ENCODE results near the gene RIMOC1.
A peak's percentile ranks its signal among the peaks of the same experiment; 100 is the strongest.

The RIMOC1 gene

DNA sequence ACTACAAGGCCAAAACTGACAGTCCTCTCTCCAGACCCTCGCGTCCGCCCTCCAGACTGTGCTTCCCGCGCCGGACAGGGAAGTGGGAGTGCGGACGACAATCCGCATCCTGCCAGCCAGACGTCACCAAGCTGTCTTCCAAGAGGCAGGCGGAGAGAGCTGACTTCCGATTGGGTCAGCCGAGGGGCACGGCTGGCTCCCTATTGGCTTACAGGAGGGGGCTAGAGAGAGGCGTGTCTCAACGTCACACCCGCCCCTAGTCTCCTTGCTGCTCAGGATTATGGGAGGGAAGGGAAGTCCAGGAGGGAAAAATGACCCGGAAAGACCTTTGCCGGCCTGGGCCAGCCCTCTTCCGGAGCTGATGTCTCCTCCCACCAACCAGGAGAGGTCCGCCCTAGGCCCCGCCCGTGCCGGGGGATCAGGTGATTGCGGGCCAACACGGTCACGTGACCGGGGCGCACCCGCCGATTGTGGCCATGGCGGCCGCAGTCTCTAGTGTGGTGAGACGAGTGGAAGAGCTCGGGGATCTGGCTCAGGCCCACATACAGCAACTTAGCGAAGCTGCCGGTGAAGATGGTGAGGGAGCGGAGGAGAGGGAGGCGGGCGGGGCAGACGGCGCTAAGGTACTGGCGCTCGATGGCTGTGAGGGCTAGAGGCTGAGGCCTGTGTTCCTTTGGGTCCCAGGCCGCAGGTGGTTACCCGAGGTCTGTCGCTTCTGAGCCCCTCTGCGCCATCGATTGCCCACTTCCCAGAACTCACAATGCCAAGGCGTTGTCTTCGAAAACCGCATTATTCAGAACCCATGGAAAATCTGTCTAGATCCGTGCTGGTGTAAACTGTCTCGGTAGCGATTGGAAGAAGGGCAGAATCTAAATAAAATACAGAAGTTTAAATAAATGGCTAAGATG is at the start of gene RIMOC1:
Gene RIMOC1 (plus strand): TSS at position 453 of the 908 bp plus-strand sequence. CDS start 24 bp downstream, at position 477.
- DNase-seq: peak; percentile 99

- peak; percentile 85 for DNase-seq
Measured at GRCh38 chr5:41856644-41857491, 47.3 kb upstream of the RIMOC1 start.

DNA sequence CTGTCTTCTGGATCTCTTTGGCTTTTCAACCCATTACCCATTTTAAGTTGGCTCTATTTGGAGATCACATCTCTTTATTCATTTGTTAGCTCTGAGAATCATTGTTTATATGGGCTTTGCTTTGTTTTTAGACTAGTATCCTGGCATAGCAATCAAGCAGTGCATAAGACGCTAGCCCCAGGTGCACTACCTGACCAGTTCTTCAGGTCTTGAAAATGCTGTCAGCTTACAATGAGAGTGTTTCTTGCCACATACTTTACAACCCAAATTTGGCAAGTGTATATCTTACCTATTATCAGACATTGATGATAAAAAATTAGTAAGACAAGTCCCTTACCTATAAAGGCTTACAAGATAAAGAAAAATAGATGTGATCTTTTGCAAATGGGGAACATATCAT is 46.2 kb upstream of the RIMOC1 start:
- no peak for DNase-seq

DNA sequence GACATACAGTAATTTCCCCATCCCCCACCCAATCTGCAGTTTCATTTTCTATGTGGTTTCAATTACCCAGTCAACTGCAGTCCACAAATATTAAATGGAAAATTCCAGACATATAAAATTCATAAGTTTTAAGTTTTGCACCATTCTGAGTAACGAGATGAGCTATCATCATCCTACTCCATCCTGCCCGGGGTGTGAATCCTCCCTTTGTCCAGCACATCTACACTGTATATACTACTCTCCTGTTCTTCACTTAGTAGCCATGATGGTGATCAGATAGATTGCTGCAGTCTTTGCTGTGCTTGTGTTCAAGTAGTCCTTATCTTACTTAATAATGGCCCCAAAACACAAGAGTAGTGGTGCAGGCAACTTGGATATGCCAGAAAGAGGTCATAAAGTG is 45.3 kb upstream of the RIMOC1 start:
- no peak for DNase-seq

DNA sequence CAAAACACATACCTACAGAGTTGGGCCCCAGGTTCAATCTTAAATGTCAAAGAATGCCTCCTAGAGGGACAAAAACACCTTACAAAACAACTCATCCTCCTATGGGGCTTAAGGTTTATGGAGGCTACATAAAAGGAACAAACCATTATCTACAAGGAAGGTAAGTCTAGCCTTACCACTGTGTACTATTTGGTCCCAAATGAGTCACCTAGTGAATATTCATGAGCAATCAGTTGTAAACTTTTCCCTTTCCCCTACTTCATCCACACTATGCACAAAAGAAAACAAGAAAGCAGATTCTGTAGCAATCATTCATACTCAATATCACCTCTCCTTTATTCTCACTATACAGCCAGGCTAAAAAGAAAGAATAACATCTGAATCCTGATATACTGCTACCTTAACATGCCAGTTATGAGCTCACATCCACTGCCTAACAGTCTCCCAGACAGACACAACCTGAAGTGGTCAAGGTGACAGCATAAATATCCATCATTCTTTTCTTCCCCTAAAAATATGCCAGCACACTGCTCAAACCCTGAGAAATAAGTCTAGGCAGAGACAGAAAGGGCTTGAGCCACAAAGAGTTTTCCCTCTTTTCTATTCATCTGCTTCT is 40.2 kb upstream of the RIMOC1 start:
- DNase-seq: no peak

DNA sequence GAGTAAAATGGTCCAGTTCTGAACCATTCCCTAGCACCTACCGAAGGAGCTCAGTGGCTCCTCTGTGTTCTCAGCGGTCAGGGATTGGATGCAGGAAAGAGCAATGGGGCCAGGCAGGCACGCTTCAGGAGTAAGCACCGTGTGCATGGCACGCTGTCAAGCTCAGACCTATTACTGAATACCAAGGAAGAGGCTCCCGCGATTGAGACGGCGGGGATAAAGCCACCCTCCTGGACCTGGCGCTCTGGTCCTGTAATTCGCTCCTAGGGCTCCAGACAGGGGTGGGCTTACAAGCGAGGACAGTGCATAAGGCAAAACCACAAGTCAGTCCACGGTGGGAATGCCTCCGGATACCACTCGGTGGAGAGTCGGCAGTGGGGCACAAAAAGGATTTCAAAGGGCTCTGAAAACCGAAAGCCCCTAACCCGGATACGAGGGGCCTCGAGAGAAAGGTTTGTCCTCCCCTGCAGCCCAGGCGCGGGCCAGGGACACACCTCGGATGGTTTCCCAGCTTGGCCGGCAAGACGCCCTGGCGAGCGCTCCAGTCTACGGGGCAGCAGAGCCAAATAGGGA is 34.9 kb upstream of the RIMOC1 start:
- DNase-seq: no peak

GRCh38 chr5:41869724-41870626 is 34.2 kb upstream of the RIMOC1 start, which contains the start of gene OXCT1:
OXCT1 (minus strand) TSS chr5:41870425; CDS start chr5:41870358, 67 bp downstream.
- peak; percentile 83 for DNase-seq

DNA sequence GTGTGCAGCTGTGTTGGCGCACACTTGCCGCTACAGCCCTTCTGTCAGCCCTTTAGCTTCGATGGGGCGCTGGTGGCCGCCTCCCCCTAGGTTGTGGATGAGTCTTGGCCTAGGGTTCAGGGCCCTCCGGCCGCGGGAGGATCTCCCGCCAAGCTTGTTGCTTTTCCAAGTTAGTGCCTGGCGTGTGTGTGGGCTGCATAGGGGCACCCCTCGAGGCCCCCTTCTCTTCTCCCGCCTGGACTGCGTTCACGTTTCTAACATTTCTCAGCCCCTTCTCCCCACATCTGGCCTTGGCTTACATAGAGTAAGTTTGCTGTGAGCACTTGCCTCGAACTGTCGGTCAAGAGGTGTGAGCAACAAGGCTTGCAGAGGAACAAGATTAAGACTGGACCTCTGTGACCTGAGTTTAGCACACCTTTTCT is 33.5 kb upstream of the RIMOC1 start:
- DNase-seq: no peak

- DNase-seq: no peak
Measured at GRCh38 chr5:41871852-41872251, 32.3 kb upstream of the RIMOC1 start.

DNA sequence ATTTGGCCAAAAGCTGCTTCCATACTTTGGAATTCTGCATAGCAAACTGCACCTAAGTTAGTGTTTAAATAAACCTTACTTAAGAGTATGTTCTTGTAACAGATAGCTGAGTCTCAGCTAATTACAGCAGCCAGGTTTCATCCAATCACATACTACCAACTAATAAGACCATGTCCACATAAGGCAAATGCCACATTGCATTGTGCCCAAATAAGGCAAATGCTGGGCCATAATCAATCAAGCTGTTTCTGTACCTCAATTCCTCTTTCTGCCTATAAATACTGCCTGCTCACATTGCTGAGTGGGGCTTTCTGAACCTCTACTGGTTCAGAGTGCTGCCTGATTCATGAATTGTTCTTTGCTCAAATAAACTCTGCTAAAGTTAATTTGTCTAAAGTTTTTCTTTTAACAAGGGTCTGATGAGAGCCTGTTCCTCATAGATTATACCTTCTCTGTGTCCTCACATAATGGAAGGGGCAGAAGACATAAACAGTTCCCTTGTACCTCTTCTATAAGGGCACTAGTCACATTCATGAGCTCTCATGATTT is 29.6 kb upstream of the RIMOC1 start:
- no peak for DNase-seq

DNA sequence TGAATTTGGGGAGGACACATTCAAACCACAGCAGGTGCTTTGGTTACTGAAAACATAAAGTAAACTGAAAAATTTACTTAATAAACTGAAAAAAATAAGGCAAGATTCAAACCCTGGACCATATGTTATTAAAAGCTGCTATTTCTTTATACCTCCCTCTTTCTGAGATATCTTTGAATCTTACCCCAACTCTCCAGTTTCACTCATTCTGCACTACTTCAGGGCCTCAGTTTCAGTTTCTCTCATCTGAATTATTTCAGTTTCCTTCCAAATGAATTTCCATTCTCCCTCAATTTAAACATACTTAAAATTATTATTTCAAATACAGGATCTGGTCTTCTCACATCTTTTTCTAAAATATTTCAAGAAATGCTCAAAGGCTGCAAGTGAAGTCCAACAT is 29.0 kb upstream of the RIMOC1 start:
- no peak for DNase-seq

- no peak for DNase-seq
Measured at GRCh38 chr5:41876678-41877077, 27.5 kb upstream of the RIMOC1 start.

GRCh38 chr5:41877408-41877807 is 26.7 kb upstream of the RIMOC1 start:
- no peak for DNase-seq

GRCh38 chr5:41878173-41878572 is 26.0 kb upstream of the RIMOC1 start:
- DNase-seq: no peak

DNA sequence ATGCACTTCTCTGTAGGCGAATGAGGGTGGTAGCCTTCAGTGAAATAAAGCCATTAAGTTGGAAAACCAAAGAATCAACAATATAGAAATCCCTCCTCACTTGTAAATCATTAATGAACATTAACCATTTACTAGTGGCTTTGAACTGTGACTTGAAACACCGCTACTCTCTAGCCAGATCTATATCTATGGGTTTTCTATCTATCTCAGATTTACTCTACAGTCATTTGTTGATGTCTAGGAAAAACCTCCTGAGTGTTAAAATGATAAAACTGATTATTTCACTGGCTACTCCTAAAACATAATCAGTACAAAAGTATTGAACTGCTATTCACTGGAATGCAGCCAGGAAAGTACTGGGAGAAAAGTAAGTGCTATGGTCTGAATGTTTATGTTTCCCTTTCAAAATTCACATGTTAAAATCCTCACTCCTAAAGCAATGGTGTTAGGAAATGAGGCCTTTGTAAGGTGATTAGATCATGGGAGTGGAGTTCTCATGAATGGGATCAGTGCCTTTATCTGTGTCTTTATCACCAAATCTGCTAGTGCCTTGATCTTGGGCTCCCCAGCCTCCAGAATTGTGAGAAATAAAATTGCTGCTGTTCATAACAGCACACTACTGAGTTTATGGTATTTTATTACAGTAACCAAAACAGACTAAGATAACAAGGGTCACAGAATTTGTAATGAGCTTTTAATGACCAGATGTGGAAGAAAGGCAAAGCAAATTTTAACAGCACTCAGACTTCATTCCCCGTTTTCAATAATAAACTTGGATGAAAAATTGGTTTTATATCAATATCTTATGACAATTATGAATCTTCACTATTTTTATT is 25.3 kb upstream of the RIMOC1 start:
- DNase-seq: no peak

DNA sequence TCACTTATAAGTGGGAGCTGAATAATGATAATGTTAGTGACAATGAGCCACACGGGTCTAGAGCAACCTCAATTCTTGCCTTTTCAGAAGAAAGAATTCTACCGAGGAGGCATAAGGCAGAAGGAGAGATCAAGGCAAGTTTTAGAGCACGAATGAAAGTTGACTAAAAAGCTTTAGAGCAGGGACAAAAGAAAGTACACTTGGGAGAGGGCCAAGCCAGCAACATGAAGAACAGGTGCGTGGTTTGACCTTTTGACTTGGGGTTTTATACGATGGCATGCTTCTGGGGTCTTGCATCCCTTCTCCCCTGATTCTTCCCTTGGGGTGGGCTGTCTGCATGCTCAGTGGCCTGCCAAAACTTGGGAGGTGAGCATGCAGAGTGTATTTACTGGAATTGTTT is 21.4 kb upstream of the RIMOC1 start:
- no peak for DNase-seq

DNA sequence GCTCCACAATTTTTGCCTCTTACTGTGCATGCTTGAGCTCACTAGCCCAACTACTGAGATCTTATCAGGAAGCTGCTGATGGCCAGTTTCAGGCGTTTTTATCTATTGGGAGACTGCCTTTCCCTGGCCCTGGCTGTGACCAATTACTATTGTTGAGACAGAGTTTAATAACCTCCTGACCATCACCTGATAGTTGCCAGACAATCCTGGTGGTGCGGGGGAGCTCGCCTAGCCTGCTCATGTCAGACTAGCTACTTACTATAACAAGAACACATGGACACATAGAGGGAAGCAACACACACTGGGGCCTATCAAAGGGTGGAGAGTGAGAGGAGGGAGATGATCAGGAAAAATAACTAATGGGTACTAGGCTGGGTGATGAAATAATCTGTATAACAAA is 20.9 kb upstream of the RIMOC1 start:
- DNase-seq: no peak

DNA sequence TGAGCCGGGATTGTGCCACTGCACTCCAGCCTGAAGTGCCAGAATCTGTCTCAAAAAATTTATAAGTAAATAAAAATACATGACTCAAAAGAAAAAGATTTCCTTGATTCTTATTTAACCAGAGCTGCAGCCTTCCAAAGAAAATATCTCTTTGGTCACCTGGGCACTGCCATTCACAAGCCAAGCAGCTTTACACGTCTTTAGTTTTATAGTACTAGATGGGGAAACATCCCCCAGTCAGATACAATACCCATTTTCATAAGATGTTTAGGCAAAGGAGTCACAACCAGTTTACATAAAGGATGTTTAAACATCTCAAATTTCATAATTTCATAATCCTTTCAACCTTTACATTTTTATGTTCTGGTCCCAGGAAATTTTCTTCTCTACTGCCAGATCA is 20.2 kb upstream of the RIMOC1 start:
- DNase-seq: no peak

- no peak for DNase-seq
Measured at GRCh38 chr5:41885286-41885685, 18.9 kb upstream of the RIMOC1 start.

- no peak for DNase-seq
Measured at GRCh38 chr5:41891066-41891707, 13.0 kb upstream of the RIMOC1 start.

Data from suppressor macrophage treated with lipopolysaccharide for 4 hours (primary cell).